B cell (primary cell): ENCODE results near the gene DFFA. TPM values are rescaled to one million over a fixed set of nuclear protein-coding genes. Genes with fewer than 3 reads are reported as not detected.
A peak's percentile ranks its signal among the peaks of the same experiment; 100 is the strongest.

ENCODE experiments used
- ATAC-seq: fragments of 200-7000 bp; cut with Tn5 transposase; one replicate; pipeline ENCODE4 v1.10.0; 2021; ENCODE audit warnings: low read depth, mild to moderate bottlenecking, moderate number of reproducible peaks, moderate library complexity
- CTCF ChIA-PET: fragments of 350-600 bp; sonication (Branson Sonifier 250); formaldehyde crosslinking; loops from one replicate; lab custom pipeline; 2021; ENCODE audit warnings: antibody characterized with exemption, inconsistent platforms; lab: Charles Lee
- POLR2A ChIA-PET: fragments of 350-600 bp; sonication (Branson Sonifier 250); formaldehyde crosslinking; loops from one replicate; lab custom pipeline; 2021; ENCODE audit warnings: antibody characterized with exemption; lab: Charles Lee
- DNase-seq: peaks from one replicate; pipeline ENCODE4 v3.0.0; 2013
- H2AFZ ChIP-seq: 2 replicates; pipeline ENCODE4 v1.6.1; 2012; ENCODE audit warnings: mild to moderate bottlenecking, low read depth, low read length; ENCODE audit not compliant: insufficient read depth, poor library complexity, severe bottlenecking
- H3K27ac ChIP-seq, 2 donors: 1 replicate in 1 of 2; 2 replicates in 1 of 2; pipeline ENCODE4 v1.5.1; 2012 to 2013; ENCODE audit warnings: low read length in 2 of 2, mild to moderate bottlenecking in 2 of 2, moderate library complexity in 1 of 2
- H3K27me3 ChIP-seq, 4 experiments: fragments of 200-600 bp in 1 of 4; sonication (generic) in 1 of 4; replicated peaks in 1 of 4; 1 replicate in 2 of 4; 2 replicates in 2 of 4; pipeline versions ENCODE4 v1.6.1 to v1.7.0; 2013 to 2016; ENCODE audit warnings: low read length in 3 of 4, mild to moderate bottlenecking in 2 of 4, mixed read lengths in 1 of 4, moderate library complexity in 1 of 4; ENCODE audit not compliant: insufficient read depth in 4 of 4, control insufficient read depth in 3 of 4; ENCODE audit errors: control extremely low read depth in 1 of 4
- H3K36me3 ChIP-seq, 2 experiments: replicated peaks in 1 of 2; 1 replicate in 1 of 2; 2 replicates in 1 of 2; pipeline versions ENCODE4 v1.6.1 to v1.7.1; 2013; ENCODE audit warnings: low read length in 1 of 2; ENCODE audit not compliant: insufficient read depth in 2 of 2, control insufficient read depth in 1 of 2; ENCODE audit errors: control extremely low read depth in 1 of 2, extremely low read depth in 1 of 2
- H3K4me1 ChIP-seq, 2 donors: fragments of 200-600 bp in 1 of 2; sonication (generic) in 1 of 2; 1 replicate in 1 of 2; 2 replicates in 1 of 2; pipeline versions ENCODE4 v1.5.1 to v1.6.1; 2013 to 2017; ENCODE audit warnings: low read length in 2 of 2; ENCODE audit not compliant: control insufficient read depth in 2 of 2, insufficient read depth in 2 of 2
- H3K4me2 ChIP-seq: replicated peaks from 2 replicates; pipeline ENCODE3; 2012; ENCODE audit warnings: mild to moderate bottlenecking, low read depth, low read length; ENCODE audit not compliant: poor library complexity, severe bottlenecking
- H3K4me3 ChIP-seq, 5 experiments: fragments of 200-600 bp in 1 of 5; sonication (generic) in 1 of 5; 1 replicate in 3 of 5; 2 replicates in 2 of 5; pipeline versions ENCODE4 v1.5.1 to v1.7.0; 2011 to 2016; ENCODE audit warnings: low read length in 4 of 5, mild to moderate bottlenecking in 4 of 5, low read depth in 2 of 5, control low read depth in 1 of 5, moderate library complexity in 1 of 5; ENCODE audit not compliant: insufficient read depth in 1 of 5; ENCODE audit errors: control extremely low read depth in 1 of 5, extremely low read depth in 1 of 5
- H3K79me2 ChIP-seq: fragments of 200-600 bp; sonication (generic); one replicate; pipeline ENCODE4 v1.6.0; 2016; ENCODE audit warnings: low read length; ENCODE audit not compliant: control insufficient read depth, insufficient read depth
- H3K9ac ChIP-seq: fragments of 200-600 bp; sonication (generic); 2 replicates; pipeline ENCODE4 v1.6.1; 2017; ENCODE audit warnings: mild to moderate bottlenecking, low read length, moderate library complexity
- H3K9me3 ChIP-seq, 3 donors: one replicate each; pipeline versions ENCODE4 v1.6.1 to v1.7.1; 2013; ENCODE audit warnings: low read length in 2 of 3; ENCODE audit not compliant: control insufficient read depth in 2 of 3, insufficient read depth in 1 of 3; ENCODE audit errors: control extremely low read depth in 1 of 3
- H4K20me1 ChIP-seq: 2 replicates; pipeline ENCODE4 v1.6.0; 2012; ENCODE audit warnings: mild to moderate bottlenecking, low read length; ENCODE audit not compliant: insufficient read depth, control insufficient read depth, poor library complexity, severe bottlenecking
- H3K27ac Mint-ChIP-seq: one replicate; pipeline ENCODE4 v1.8.0; 2021; ENCODE audit warnings: mixed read lengths
- H3K27me3 Mint-ChIP-seq: one replicate; pipeline ENCODE4 v1.8.0; 2021; ENCODE audit warnings: mixed read lengths
- H3K4me1 Mint-ChIP-seq: one replicate; pipeline ENCODE4 v1.8.0; 2021; ENCODE audit warnings: mixed read lengths
- H3K4me3 Mint-ChIP-seq: one replicate; pipeline ENCODE4 v1.8.0; 2021; ENCODE audit warnings: mixed read lengths
- H3K9me3 Mint-ChIP-seq: one replicate; pipeline ENCODE4 v1.8.0; 2022; ENCODE audit warnings: mixed read lengths; ENCODE audit not compliant: insufficient read depth
- CTCF ChIP-seq: fragments of 200-600 bp; IDR thresholded peaks from one replicate; pipeline ENCODE4 v1.8.0; 2022; ENCODE audit warnings: antibody characterized with exemption, mild to moderate bottlenecking
- EZH2 ChIP-seq: IDR thresholded peaks from 2 replicates; pipeline ENCODE4 v1.6.1; 2012; ENCODE audit warnings: borderline replicate concordance, low read depth, mild to moderate bottlenecking, moderate library complexity, low read length; ENCODE audit not compliant: insufficient read depth, poor library complexity, severe bottlenecking
- WGBS: methylation state at CpG from one replicate; pipeline ENCODE4 v1.1.5; 2013; ENCODE audit warnings: missing lambda C conversion rate; ENCODE audit not compliant: insufficient coverage; 5-methylcytosine and 5-hydroxymethylcytosine counted together
- intact Hi-C: fragments of 100-400 bp; cut with micrococcal nuclease; formaldehyde crosslinking; loops from one replicate; pipeline ENCODE4 v1.10.0; 2022
- polyA plus RNA-seq: library from polyadenylated mRNA; depleted of rRNA; stranded (reverse); fragments of >200 nt; gene quantifications from 2 replicates; pipeline ENCODE4 v1.2.3, GENCODE V29; 2012
- total RNA-seq, 2 donors: library from RNA; stranded (reverse); fragments of 120-200 nt in 1 of 2; gene quantifications; 1 replicate in 1 of 2; 2 replicates in 1 of 2; pipeline versions ENCODE4 v1.2.3 to v1.2.4, GENCODE V29; 2013 to 2022

DFFA gene
- total and polyA plus RNA-seq, 2 donors (not counting 1 experiment from before 2014, with no cell fraction given), result 12.0 to 30.7 TPM

GRCh38 chr1:10521537-10522157, 49.3 kb upstream of the DFFA start:
- DNase-seq (no peak), ATAC-seq (no peak)
- no peak overlapping the region for H3K9ac ChIP-seq
- no peaks in the 10 kb centered on the region for H3K9me3 ChIP-seq
- 98% methylated on average over 6 of the region's 8 CpGs for WGBS
- no peak overlapping the region for H3K4me3 Mint-ChIP-seq
- no peak for TF ChIP-seq CTCF
- TF ChIP-seq EZH2, result no peak
- H3K27ac Mint-ChIP-seq, result no peak overlapping the region
- no peak overlapping the region for H3K27ac ChIP-seq
- peaks cover 8% of the 10 kb centered on the region for H3K4me1 Mint-ChIP-seq
- no peak overlapping the region for H3K4me2 ChIP-seq
- no peaks in the 10 kb centered on the region for H3K4me1 ChIP-seq
- H3K9me3 Mint-ChIP-seq, result no peaks in the 10 kb centered on the region
- no peaks in the 10 kb centered on the region for H3K27me3 Mint-ChIP-seq
- peaks cover 0 to 16% of the 10 kb centered on the region in 2 experiments for H3K36me3 ChIP-seq
- peaks cover 59% of the 10 kb centered on the region for H3K79me2 ChIP-seq
- no peak overlapping the region for H3K4me3 ChIP-seq
- H2AFZ ChIP-seq, result no peak overlapping the region
- intact Hi-C loops, result no loop called here
- ChIA-PET POLR2A (no interaction called here), CTCF (interaction anchor here (1.1 kb wide), 1 partner anchor 9 kb away, joined by 3 read pairs; no protein-coding TSS in a partner anchor)
- no peaks in the 10 kb centered on the region for H3K27me3 ChIP-seq
- H4K20me1 ChIP-seq, result peaks cover 37% of the 10 kb centered on the region

GRCh38 chr1:10520952-10521351, 48.6 kb upstream of the DFFA start:
- peaks cover 62% of the 10 kb centered on the region for H3K79me2 ChIP-seq
- no peaks in the 10 kb centered on the region for H3K9me3 ChIP-seq
- Mint-ChIP-seq H3K4me3 (no peak overlapping the region), H3K27ac (no peak overlapping the region), H3K4me1 (peaks cover 11% of the 10 kb centered on the region), H3K9me3 (no peaks in the 10 kb centered on the region), H3K27me3 (no peaks in the 10 kb centered on the region)
- intact Hi-C loops, result no loop called here
- DNase-seq (no peak), ATAC-seq (no peak)
- no CpG with 5 or more reads among the region's 1 CpG for WGBS
- CTCF ChIA-PET, result no interaction called here
- POLR2A ChIA-PET, result interaction anchor here (0.6 kb wide), 1 partner anchor 47 kb away, joined by 5 read pairs; no protein-coding TSS in a partner anchor
- H3K4me3 ChIP-seq, result no peak overlapping the region
- H3K4me1 ChIP-seq, result no peaks in the 10 kb centered on the region
- no peak overlapping the region for H3K27ac ChIP-seq
- TF ChIP-seq CTCF (peak; percentile 26), EZH2 (no peak)
- no peak overlapping the region for H2AFZ ChIP-seq
- H3K9ac ChIP-seq, result no peak overlapping the region
- H3K27me3 ChIP-seq, result no peaks in the 10 kb centered on the region
- H3K4me2 ChIP-seq, result no peak overlapping the region
- H4K20me1 ChIP-seq, result peaks cover 43% of the 10 kb centered on the region
- H3K36me3 ChIP-seq, result peaks cover 0 to 16% of the 10 kb centered on the region in 2 experiments
